ENCODE results near the gene OR51A7. TPM values are rescaled to one million over a fixed set of nuclear protein-coding genes. Genes with fewer than 3 reads are reported as not detected.

OR51A7 gene
- total RNA-seq, 1 experiment from 2014 or later: not detected

DNA sequence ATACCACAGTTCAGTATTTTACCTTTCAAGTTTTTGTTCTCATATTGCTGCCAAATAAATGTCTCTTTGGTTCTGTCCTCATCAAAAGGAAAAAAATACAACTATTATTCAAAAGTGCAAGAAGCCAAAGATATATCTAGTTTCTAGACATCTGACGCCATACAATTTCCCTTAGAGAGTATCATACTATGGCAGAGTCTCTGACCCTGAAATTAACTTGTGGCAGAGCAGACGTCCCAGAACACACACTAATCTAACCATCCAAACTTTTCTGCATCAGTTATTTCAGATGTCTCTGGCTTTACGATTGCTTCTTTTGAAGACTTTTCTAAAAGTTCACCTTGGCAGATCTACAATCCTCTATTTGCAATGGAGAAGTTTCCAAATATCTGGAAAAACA, 19.2 kb upstream of the OR51A7 start (continued):
- TF ChIP-seq YY1 (IDR thresholded peaks at IDR 0.05; ENCODE audit: extremely low read depth, insufficient replicate concordance, low read depth, low read length): no peak

DNA sequence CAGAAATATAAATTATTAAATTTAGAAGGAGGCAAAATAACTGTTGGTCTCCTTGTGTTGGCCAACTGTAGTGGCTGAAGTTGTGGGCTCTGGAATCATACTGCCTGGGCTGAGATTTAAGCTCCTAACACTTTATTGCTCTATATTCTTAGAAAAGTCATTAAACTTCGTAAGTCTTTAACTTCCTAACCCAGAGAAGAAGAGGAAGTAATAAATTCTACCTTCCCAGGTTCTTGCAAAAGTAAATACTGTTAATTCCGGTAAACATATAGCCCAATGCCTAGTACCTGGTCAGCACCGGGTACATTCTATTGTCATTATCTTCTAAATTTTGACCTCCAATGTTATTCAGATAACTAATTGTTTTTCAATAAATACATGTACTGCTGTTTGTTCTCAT, 17.4 kb upstream of the OR51A7 start:
- Histone ChIP-seq H3K27ac (ENCODE audit: low read depth, low read length) (no peak overlapping the region), H3K4me1 (ENCODE audit: control insufficient read depth in 1 of 2, insufficient read depth in 2 of 2, low read length in 2 of 2) (no peaks in the 10 kb centered on the region), H3K9me2 (ENCODE audit: insufficient read depth) (no peaks in the 10 kb centered on the region), H2AFZ (ENCODE audit: low read depth, low read length, poor library complexity, severe bottlenecking) (no peak overlapping the region), H3K9ac (ENCODE audit: low read length) (no peak overlapping the region), H3K79me2 (ENCODE audit: insufficient read depth, low read length) (no peaks in the 10 kb centered on the region), H4K20me1 (ENCODE audit: insufficient read depth) (no peaks in the 10 kb centered on the region), H3K27me3 (ENCODE audit: insufficient read depth, low read length) (peaks cover 8% of the 10 kb centered on the region; the same call in 1 of the 2 replicates), H3K4me2 (ENCODE audit: low read length) (no peak overlapping the region), H3K36me3 (ENCODE audit: control insufficient read depth in 1 of 2, insufficient read depth in 2 of 2, low read length in 2 of 2) (no peaks in the 10 kb centered on the region), H3K4me3 (replicated peaks in 1 of 2; ENCODE audit: low read depth in 1 of 2, low read length in 2 of 2) (no peak overlapping the region), H3K9me3 (ENCODE audit: control insufficient read depth in 1 of 2, insufficient read depth in 1 of 2, low read depth in 1 of 2, low read length in 2 of 2) (no peaks in the 10 kb centered on the region)
- CTCF ChIA-PET: no interaction called here
- ATAC-seq (no peak), DNase-seq (ENCODE audit: low read depth, low spot score) (no peak)
- intact Hi-C loops (cut with micrococcal nuclease): no loop called here
- POLR2A ChIA-PET: no interaction called here
- BruUV-seq (replicated peaks): no TSS peak
- RAD21 ChIA-PET (ENCODE audit: low non-redundant PET in 1 of 2, low total read pairs in 2 of 2, uncharacterized antibody in 2 of 2, unreplicated experiment in 2 of 2): no interaction called here
- TF ChIP-seq ELF1 (IDR thresholded peaks at IDR 0.05; ENCODE audit: borderline replicate concordance, low read depth) (no peak), ZFX (IDR thresholded peaks at IDR 0.05) (no peak), EZH2phosphoT487 (IDR thresholded peaks at IDR 0.05; ENCODE audit: borderline replicate concordance) (no peak), SIN3A (IDR thresholded peaks at IDR 0.05; ENCODE audit: low read depth) (no peak), SRF (IDR thresholded peaks at IDR 0.05; ENCODE audit: low read depth) (no peak), ZNF274 (IDR thresholded peaks at IDR 0.05; ENCODE audit: low read depth, low read length) (no peak), CBX3 (IDR thresholded peaks at IDR 0.05; ENCODE audit: low read depth) (no peak)
- TF ChIP-seq, protein P1, sequence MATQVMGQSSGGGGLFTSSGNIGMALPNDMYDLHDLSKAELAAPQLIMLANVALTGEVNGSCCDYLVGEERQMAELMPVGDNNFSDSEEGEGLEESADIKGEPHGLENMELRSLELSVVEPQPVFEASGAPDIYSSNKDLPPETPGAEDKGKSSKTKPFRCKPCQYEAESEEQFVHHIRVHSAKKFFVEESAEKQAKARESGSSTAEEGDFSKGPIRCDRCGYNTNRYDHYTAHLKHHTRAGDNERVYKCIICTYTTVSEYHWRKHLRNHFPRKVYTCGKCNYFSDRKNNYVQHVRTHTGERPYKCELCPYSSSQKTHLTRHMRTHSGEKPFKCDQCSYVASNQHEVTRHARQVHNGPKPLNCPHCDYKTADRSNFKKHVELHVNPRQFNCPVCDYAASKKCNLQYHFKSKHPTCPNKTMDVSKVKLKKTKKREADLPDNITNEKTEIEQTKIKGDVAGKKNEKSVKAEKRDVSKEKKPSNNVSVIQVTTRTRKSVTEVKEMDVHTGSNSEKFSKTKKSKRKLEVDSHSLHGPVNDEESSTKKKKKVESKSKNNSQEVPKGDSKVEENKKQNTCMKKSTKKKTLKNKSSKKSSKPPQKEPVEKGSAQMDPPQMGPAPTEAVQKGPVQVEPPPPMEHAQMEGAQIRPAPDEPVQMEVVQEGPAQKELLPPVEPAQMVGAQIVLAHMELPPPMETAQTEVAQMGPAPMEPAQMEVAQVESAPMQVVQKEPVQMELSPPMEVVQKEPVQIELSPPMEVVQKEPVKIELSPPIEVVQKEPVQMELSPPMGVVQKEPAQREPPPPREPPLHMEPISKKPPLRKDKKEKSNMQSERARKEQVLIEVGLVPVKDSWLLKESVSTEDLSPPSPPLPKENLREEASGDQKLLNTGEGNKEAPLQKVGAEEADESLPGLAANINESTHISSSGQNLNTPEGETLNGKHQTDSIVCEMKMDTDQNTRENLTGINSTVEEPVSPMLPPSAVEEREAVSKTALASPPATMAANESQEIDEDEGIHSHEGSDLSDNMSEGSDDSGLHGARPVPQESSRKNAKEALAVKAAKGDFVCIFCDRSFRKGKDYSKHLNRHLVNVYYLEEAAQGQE (IDR thresholded peaks at IDR 0.05; ENCODE audit: low read depth): no peak
- TF ChIP-seq, protein P2, sequence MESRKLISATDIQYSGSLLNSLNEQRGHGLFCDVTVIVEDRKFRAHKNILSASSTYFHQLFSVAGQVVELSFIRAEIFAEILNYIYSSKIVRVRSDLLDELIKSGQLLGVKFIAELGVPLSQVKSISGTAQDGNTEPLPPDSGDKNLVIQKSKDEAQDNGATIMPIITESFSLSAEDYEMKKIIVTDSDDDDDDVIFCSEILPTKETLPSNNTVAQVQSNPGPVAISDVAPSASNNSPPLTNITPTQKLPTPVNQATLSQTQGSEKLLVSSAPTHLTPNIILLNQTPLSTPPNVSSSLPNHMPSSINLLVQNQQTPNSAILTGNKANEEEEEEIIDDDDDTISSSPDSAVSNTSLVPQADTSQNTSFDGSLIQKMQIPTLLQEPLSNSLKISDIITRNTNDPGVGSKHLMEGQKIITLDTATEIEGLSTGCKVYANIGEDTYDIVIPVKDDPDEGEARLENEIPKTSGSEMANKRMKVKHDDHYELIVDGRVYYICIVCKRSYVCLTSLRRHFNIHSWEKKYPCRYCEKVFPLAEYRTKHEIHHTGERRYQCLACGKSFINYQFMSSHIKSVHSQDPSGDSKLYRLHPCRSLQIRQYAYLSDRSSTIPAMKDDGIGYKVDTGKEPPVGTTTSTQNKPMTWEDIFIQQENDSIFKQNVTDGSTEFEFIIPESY (IDR thresholded peaks at IDR 0.05; ENCODE audit: extremely low read depth, insufficient replicate concordance, low read length): no peak
- TF ChIP-seq, protein P3, sequence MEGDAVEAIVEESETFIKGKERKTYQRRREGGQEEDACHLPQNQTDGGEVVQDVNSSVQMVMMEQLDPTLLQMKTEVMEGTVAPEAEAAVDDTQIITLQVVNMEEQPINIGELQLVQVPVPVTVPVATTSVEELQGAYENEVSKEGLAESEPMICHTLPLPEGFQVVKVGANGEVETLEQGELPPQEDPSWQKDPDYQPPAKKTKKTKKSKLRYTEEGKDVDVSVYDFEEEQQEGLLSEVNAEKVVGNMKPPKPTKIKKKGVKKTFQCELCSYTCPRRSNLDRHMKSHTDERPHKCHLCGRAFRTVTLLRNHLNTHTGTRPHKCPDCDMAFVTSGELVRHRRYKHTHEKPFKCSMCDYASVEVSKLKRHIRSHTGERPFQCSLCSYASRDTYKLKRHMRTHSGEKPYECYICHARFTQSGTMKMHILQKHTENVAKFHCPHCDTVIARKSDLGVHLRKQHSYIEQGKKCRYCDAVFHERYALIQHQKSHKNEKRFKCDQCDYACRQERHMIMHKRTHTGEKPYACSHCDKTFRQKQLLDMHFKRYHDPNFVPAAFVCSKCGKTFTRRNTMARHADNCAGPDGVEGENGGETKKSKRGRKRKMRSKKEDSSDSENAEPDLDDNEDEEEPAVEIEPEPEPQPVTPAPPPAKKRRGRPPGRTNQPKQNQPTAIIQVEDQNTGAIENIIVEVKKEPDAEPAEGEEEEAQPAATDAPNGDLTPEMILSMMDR (IDR thresholded peaks at IDR 0.05 in 2 of 3, conservative IDR thresholded peaks at IDR 0.05 in 1 of 3; ENCODE audit: borderline replicate concordance in 1 of 3, insufficient read depth in 1 of 3, low read depth in 2 of 3, low read length in 2 of 3): no peak
